HG02852 (cell line): ENCODE data around the gene MYH7B.

ENCODE experiments used
- ATAC-seq: cut with Tn5 transposase; IDR thresholded peaks from one replicate; pipeline ENCODE4 v1.9.1; 2021; ENCODE audit warnings: mild to moderate bottlenecking, moderate library complexity; ENCODE audit not compliant: unreplicated experiment

Gene MYH7B

GRCh38 chr20:34943808-34944567, 11.7 kb upstream of the MYH7B start:
- no peak for ATAC-seq

GRCh38 chr20:34945315-34946077, 10.2 kb upstream of the MYH7B start:
- ATAC-seq: no peak

- ATAC-seq: no peak
These were observed 9.0 kb upstream of the MYH7B start for GRCh38 chr20:34946661-34947060.

GRCh38 chr20:34947336-34947735, 8.3 kb upstream of the MYH7B start:
- ATAC-seq: no peak

- no peak for ATAC-seq
These were observed 7.6 kb upstream of the MYH7B start for GRCh38 chr20:34948030-34948429.

- no peak for ATAC-seq
These were observed 6.5 kb upstream of the MYH7B start for GRCh38 chr20:34949120-34949519.

- no peak for ATAC-seq
These were observed 4.4 kb upstream of the MYH7B start for GRCh38 chr20:34951252-34951651.

- ATAC-seq: no peak
These were observed 4.0 kb upstream of the MYH7B start for GRCh38 chr20:34951652-34952051.

GRCh38 chr20:34952671-34953070, 3.0 kb upstream of the MYH7B start:
- ATAC-seq: no peak

- ATAC-seq: no peak
These were observed 1.7 kb upstream of the MYH7B start for GRCh38 chr20:34953960-34954359.

- no peak for ATAC-seq
These were observed 801 bp upstream of the MYH7B start for GRCh38 chr20:34954904-34955230.

- no peak for ATAC-seq
These were observed 382 bp downstream of the MYH7B start for GRCh38 chr20:34956041-34956458.

GRCh38 chr20:34956751-34957472, 1.2 kb downstream of the MYH7B start:
- ATAC-seq: no peak

GRCh38 chr20:34964486-34964885, 8.8 kb downstream of the MYH7B start:
- no peak for ATAC-seq

- no peak for ATAC-seq
These were observed 9.4 kb downstream of the MYH7B start for GRCh38 chr20:34965051-34965450.

- ATAC-seq: no peak
These were observed 11.8 kb downstream of the MYH7B start for GRCh38 chr20:34967421-34967820.

GRCh38 chr20:34968042-34968775, 12.5 kb downstream of the MYH7B start:
- ATAC-seq: no peak

GRCh38 chr20:34970193-34970840, 14.6 kb downstream of the MYH7B start:
- no peak for ATAC-seq

- no peak for ATAC-seq
These were observed 15.3 kb downstream of the MYH7B start for GRCh38 chr20:34970846-34971560.
